PC-9 (cell line): ENCODE measurements around the gene MOV10L1. TPM values are rescaled to one million over a fixed set of nuclear protein-coding genes. Genes with fewer than 3 reads are reported as not detected.

Experiments
- BruUV-seq: library from RNA; stranded (reverse); fragments of 400-500 nt; replicated peaks from 2 replicates; lab custom pipeline; 2021; lab: Mats Ljungman, UMichigan
- CTCF ChIA-PET: fragments of 300-600 bp; sonication (Branson Sonifier 250); formaldehyde crosslinking; loops from one replicate; lab custom pipeline; 2022; ENCODE audit warnings: antibody characterized with exemption; lab: Charles Lee
- POLR2A ChIA-PET: fragments of 300-600 bp; sonication (Branson Sonifier 250); formaldehyde crosslinking; loops from one replicate; lab custom pipeline; 2022; ENCODE audit warnings: antibody characterized with exemption; ENCODE audit not compliant: unreplicated experiment; lab: Charles Lee
- DNase-seq, 2 experiments: peaks; one replicate each; pipeline versions ENCODE4 v3.0.0 to v3.0.0-alpha.2; 2015 to 2022; ENCODE audit warnings: mixed read lengths in 1 of 2
- H2AFZ ChIP-seq: fragments of 200-600 bp; sonication (generic); 2 replicates; pipeline ENCODE4 v1.8.1; 2017; ENCODE audit warnings: antibody characterized with exemption
- H3F3A ChIP-seq: fragments of 200-600 bp; sonication (generic); 2 replicates; pipeline ENCODE4 v1.8.1; 2017; ENCODE audit warnings: antibody characterized with exemption, mild to moderate bottlenecking, low read depth; ENCODE audit not compliant: insufficient read depth
- H3K27ac ChIP-seq: fragments of 200-600 bp; sonication (generic); 2 replicates; pipeline ENCODE4 v1.6.1; 2016; ENCODE audit warnings: mixed run types
- H3K27me3 ChIP-seq: fragments of 200-600 bp; sonication (generic); 2 replicates; pipeline ENCODE4 v1.6.1; 2016; ENCODE audit warnings: low read depth, mixed run types; ENCODE audit not compliant: insufficient read depth
- H3K36me3 ChIP-seq: fragments of 200-600 bp; sonication (generic); 2 replicates; pipeline ENCODE4 v1.6.1; 2016; ENCODE audit warnings: low read depth, mixed run types
- H3K4me1 ChIP-seq: fragments of 200-600 bp; sonication (generic); replicated peaks from 2 replicates; pipeline ENCODE4 v1.6.1; 2016; ENCODE audit warnings: mixed run types; ENCODE audit not compliant: insufficient read depth
- H3K4me2 ChIP-seq: fragments of 200-600 bp; sonication (generic); 2 replicates; pipeline ENCODE4 v1.6.1; 2017; ENCODE audit warnings: mixed run types
- H3K4me3 ChIP-seq: fragments of 200-600 bp; sonication (generic); 2 replicates; pipeline ENCODE4 v1.6.1; 2016; ENCODE audit warnings: mixed run types
- H3K79me2 ChIP-seq: fragments of 200-600 bp; sonication (generic); 2 replicates; pipeline ENCODE4 v1.6.1; 2017; ENCODE audit warnings: low read depth, mixed run types
- H3K9me2 ChIP-seq: fragments of 200-600 bp; sonication (generic); 2 replicates; pipeline ENCODE4 v1.8.1; 2017; ENCODE audit warnings: mild to moderate bottlenecking; ENCODE audit not compliant: insufficient read depth
- H3K9me3 ChIP-seq: fragments of 200-600 bp; sonication (generic); 2 replicates; pipeline ENCODE4 v1.8.1; 2016; ENCODE audit warnings: low read depth; ENCODE audit not compliant: insufficient read depth
- H4K20me1 ChIP-seq: fragments of 200-600 bp; sonication (generic); 2 replicates; pipeline ENCODE4 v1.8.1; 2017; ENCODE audit not compliant: insufficient read depth
- EZH2 ChIP-seq: fragments of 200-600 bp; sonication (generic); IDR thresholded peaks from 2 replicates; pipeline ENCODE4 v1.8.0; 2017; ENCODE audit warnings: antibody characterized with exemption, low read depth
- intact Hi-C: fragments of 100-400 bp; cut with micrococcal nuclease; formaldehyde crosslinking; loops from one replicate; pipeline ENCODE4 v1.10.0; 2022; ENCODE audit not compliant: unreplicated experiment
- total RNA-seq: library from RNA; stranded (reverse); gene quantifications from 2 replicates; pipeline ENCODE4 v1.2.3, GENCODE V29; 2021
- TF ChIP-seq, protein P1 (sequence below): fragments of 200-600 bp; sonication (generic); conservative IDR thresholded peaks from 2 replicates; pipeline ENCODE4 v1.6.1; 2017; ENCODE audit warnings: mixed run types, antibody characterized with exemption, mild to moderate bottlenecking, moderate library complexity

MOV10L1 gene
- total RNA-seq, 1 experiment from 2014 or later = not detected

DNA sequence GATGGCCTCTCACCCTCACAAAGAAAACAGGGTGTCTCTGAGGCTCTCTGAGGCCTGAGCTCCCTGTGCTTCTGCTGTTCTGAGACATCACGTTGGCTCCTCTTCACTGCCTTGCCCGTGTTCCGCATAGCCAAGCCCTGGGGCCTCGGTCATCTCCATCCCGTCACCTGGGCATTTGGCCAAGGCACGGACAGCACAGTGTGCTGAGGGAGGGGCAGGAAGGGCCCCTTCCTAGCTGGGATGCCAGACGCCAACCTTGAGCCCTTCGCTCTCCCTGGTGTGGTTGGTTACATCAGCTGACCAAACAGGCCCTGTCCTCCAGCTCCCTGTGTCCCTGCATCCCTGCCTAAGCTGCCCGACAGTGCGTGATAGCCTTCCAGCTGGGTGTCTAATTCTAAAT lies 25.9 kb downstream of the MOV10L1 start:
- CTCF ChIA-PET = interaction anchor here (0.6 kb wide), 1 partner anchor 185 kb away, joined by 3 read pairs; no protein-coding TSS in a partner anchor
- peaks cover 7% of the 10 kb centered on the region; the same call in 1 of the 2 replicates for H3K4me1 ChIP-seq
- DNase-seq = peak in 1 of 2 experiments; percentile 14
- TF ChIP-seq, protein P1, sequence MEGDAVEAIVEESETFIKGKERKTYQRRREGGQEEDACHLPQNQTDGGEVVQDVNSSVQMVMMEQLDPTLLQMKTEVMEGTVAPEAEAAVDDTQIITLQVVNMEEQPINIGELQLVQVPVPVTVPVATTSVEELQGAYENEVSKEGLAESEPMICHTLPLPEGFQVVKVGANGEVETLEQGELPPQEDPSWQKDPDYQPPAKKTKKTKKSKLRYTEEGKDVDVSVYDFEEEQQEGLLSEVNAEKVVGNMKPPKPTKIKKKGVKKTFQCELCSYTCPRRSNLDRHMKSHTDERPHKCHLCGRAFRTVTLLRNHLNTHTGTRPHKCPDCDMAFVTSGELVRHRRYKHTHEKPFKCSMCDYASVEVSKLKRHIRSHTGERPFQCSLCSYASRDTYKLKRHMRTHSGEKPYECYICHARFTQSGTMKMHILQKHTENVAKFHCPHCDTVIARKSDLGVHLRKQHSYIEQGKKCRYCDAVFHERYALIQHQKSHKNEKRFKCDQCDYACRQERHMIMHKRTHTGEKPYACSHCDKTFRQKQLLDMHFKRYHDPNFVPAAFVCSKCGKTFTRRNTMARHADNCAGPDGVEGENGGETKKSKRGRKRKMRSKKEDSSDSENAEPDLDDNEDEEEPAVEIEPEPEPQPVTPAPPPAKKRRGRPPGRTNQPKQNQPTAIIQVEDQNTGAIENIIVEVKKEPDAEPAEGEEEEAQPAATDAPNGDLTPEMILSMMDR = no peak
- TF ChIP-seq EZH2 = no peak
- intact Hi-C loops = no loop called here
- H4K20me1 ChIP-seq = no peaks in the 10 kb centered on the region
- 0 out of 2 replicates have a peak, but pooled peaks cover 3% of the 10 kb centered on the region for H3F3A ChIP-seq
- H3K4me3 ChIP-seq = no peak overlapping the region
- no peaks in the 10 kb centered on the region for H3K9me3 ChIP-seq
- POLR2A ChIA-PET = no interaction called here
- no peak overlapping the region for H2AFZ ChIP-seq
- H3K27ac ChIP-seq = no peak overlapping the region
- no peaks in the 10 kb centered on the region for H3K36me3 ChIP-seq
- no peaks in the 10 kb centered on the region for H3K9me2 ChIP-seq
- no peaks in the 10 kb centered on the region for H3K79me2 ChIP-seq
- no TSS peak for BruUV-seq
- H3K4me2 ChIP-seq = no peak overlapping the region
- H3K27me3 ChIP-seq = peaks cover 83% of the 10 kb centered on the region

DNA sequence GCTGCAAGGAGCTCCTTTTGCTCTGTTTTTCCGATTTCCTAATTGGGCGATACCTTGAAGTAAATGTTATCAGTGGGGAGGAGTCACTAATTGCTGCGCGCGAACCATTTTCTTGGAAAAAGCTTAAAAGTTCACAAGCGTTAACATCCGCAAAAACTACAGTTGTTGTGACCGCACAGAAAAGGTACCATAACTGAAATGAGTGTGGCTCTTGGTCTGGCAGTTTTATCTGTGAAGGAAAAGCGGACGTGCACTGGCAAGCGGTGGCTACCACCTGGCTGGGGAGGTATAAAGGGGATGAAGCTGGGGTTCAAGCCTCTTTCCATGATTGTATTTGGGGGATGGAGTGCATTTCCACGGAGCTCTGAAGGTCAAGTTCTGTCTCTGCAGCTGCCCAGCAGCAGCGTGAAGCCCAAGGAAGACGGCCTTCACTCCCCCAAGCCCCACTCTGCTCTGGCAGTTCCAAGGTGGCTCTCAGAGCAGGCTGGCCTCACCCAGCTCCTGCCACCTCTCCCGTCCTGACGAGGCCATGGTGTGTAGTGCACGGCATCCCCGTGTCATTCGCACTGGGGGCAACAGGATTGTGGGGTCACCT lies 27.5 kb downstream of the MOV10L1 start:
- H2AFZ ChIP-seq = no peak overlapping the region
- intact Hi-C loops = no loop called here
- no peak for DNase-seq
- H3K27me3 ChIP-seq = peaks cover 87% of the 10 kb centered on the region
- POLR2A ChIA-PET = interaction anchor here (0.6 kb wide), 1 partner anchor 186 kb away, joined by 4 read pairs; no protein-coding TSS in a partner anchor
- no peak overlapping the region for H3K4me2 ChIP-seq
- H3K9me2 ChIP-seq = no peaks in the 10 kb centered on the region
- CTCF ChIA-PET = no interaction called here
- no peaks in the 10 kb centered on the region for H3K79me2 ChIP-seq
- H3K36me3 ChIP-seq = no peaks in the 10 kb centered on the region
- no peak overlapping the region for H3K27ac ChIP-seq
- H4K20me1 ChIP-seq = no peaks in the 10 kb centered on the region
- peaks cover 7% of the 10 kb centered on the region; the same call in 1 of the 2 replicates for H3K4me1 ChIP-seq
- H3K9me3 ChIP-seq = no peaks in the 10 kb centered on the region
- no TSS peak for BruUV-seq
- H3F3A ChIP-seq = 0 out of 2 replicates have a peak, but pooled peaks cover 3% of the 10 kb centered on the region
- H3K4me3 ChIP-seq = no peak overlapping the region
- TF ChIP-seq EZH2 = no peak
- TF ChIP-seq, protein P1 = no peak

DNA sequence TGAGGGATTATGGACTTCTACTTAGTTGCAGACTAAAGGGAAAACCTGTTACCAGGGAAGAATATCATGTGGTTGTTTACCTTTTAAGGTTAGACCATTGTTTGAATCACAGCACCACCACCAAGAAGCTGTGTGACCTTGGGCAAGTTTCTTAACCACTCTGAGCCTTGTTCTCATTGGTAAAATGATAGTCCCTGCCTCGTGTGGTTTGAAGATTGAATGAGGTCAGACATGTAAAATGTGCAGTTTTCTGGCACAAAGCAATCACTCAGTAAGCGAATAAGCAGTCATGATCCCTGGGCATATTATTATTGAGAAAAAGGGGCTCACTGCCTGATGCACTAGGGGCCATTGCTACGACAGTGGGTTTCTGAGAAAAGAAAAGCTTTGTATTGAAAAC lies 28.3 kb downstream of the MOV10L1 start:
- no peak overlapping the region for H3K4me3 ChIP-seq
- POLR2A ChIA-PET = no interaction called here
- no peaks in the 10 kb centered on the region for H3K36me3 ChIP-seq
- H3K27ac ChIP-seq = no peak overlapping the region
- CTCF ChIA-PET = no interaction called here
- DNase-seq = no peak
- intact Hi-C loops = no loop called here
- no peak for TF ChIP-seq EZH2
- TF ChIP-seq, protein P1 = no peak
- no peaks in the 10 kb centered on the region; the same call in 1 of the 2 replicates for H3K9me3 ChIP-seq
- no peak overlapping the region for H2AFZ ChIP-seq
- H3K4me2 ChIP-seq = no peak overlapping the region
- peaks cover 7% of the 10 kb centered on the region; the same call in 1 of the 2 replicates for H3K4me1 ChIP-seq
- H4K20me1 ChIP-seq = no peaks in the 10 kb centered on the region
- H3F3A ChIP-seq = 0 out of 2 replicates have a peak, but pooled peaks cover 3% of the 10 kb centered on the region
- no TSS peak for BruUV-seq
- H3K79me2 ChIP-seq = no peaks in the 10 kb centered on the region
- peaks cover 85% of the 10 kb centered on the region for H3K27me3 ChIP-seq
- H3K9me2 ChIP-seq = no peaks in the 10 kb centered on the region
